Tibial artery (tissue), 4 donors: ENCODE measurements around the gene IRF2.
"Not testable (repeated sequence)": the region's sequence is repeated elsewhere in the genome, so short reads cannot be mapped to it uniquely, and the experiment has no call there.

Source experiments
- DNase-seq, 2 donors: peaks; one replicate each; pipeline ENCODE4 v3.0.0-alpha.2; 2019
- H3K27ac ChIP-seq, 2 donors: fragments of 200-600 bp; sonication (generic) in 1 of 2; 1 replicate in 1 of 2; 2 replicates in 1 of 2; pipeline ENCODE4 v1.5.1; 2018 to 2019; ENCODE audit warnings: mild to moderate bottlenecking in 1 of 2
- H3K27me3 ChIP-seq, 2 donors: fragments of 200-600 bp; sonication (generic) in 1 of 2; one replicate each; pipeline versions ENCODE4 v1.5.1 to v1.6.0; 2016 to 2019
- H3K36me3 ChIP-seq, 3 donors: fragments of 200-600 bp; sonication (generic) in 2 of 3; one replicate each; pipeline ENCODE4 v1.5.1; 2016 to 2019; ENCODE audit warnings: mild to moderate bottlenecking in 2 of 3
- H3K4me1 ChIP-seq, 4 donors: fragments of 200-600 bp; sonication (generic) in 2 of 4; 1 replicate in 3 of 4; 2 replicates in 1 of 4; pipeline ENCODE4 v1.5.1; 2016 to 2019
- H3K4me3 ChIP-seq, 2 donors: fragments of 200-600 bp; sonication (generic) in 1 of 2; 1 replicate in 1 of 2; 2 replicates in 1 of 2; pipeline ENCODE4 v1.5.1; 2018 to 2019; ENCODE audit warnings: mild to moderate bottlenecking in 2 of 2
- H3K9me3 ChIP-seq, 3 donors: fragments of 200-600 bp; sonication (generic) in 1 of 3; one replicate each; pipeline ENCODE4 v1.5.1; 2016 to 2019
- intact Hi-C: fragments of 100-400 bp; cut with DNase I; formaldehyde crosslinking; loops from one replicate; pipeline ENCODE4 v1.15.0; 2023; ENCODE audit warnings: low total_unique reads
- TF ChIP-seq, protein P1 (sequence below), 2 experiments: fragments of 200-600 bp in 1 of 2; fragments of 450-650 bp in 1 of 2; IDR thresholded peaks; one replicate each; pipeline ENCODE4 v1.5.1; 2017 to 2019; ENCODE audit warnings: antibody characterized with exemption in 2 of 2, mild to moderate bottlenecking in 1 of 2, moderate library complexity in 1 of 2

Gene IRF2

DNA sequence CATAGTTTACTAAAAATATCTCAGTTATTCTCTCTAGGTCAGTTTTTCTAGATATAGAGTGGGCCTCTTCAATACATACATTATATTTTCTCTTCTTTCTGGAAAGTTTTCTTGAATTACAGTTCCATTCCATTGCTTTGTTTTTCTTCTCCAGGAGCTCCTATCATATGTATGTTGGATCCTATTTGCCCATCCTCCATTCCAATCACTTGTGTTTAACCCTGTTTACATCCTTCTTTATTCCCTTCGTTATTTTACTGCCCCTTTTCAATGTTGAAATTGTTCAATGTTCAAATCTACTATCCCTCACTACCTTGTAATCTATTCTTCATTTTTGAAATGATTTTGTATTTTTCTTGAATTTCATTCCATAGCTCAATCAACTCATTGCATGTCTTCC is 97.4 kb downstream of the IRF2 start:
- Histone ChIP-seq H3K4me3 (no peak overlapping the region), H3K4me1 (no peaks in the 10 kb centered on the region), H3K27me3 (no peaks in the 10 kb centered on the region), H3K36me3 (no peaks in the 10 kb centered on the region), H3K27ac (no peak overlapping the region), H3K9me3 (no peaks in the 10 kb centered on the region)
- DNase-seq, result no peak
- TF ChIP-seq, protein P1, sequence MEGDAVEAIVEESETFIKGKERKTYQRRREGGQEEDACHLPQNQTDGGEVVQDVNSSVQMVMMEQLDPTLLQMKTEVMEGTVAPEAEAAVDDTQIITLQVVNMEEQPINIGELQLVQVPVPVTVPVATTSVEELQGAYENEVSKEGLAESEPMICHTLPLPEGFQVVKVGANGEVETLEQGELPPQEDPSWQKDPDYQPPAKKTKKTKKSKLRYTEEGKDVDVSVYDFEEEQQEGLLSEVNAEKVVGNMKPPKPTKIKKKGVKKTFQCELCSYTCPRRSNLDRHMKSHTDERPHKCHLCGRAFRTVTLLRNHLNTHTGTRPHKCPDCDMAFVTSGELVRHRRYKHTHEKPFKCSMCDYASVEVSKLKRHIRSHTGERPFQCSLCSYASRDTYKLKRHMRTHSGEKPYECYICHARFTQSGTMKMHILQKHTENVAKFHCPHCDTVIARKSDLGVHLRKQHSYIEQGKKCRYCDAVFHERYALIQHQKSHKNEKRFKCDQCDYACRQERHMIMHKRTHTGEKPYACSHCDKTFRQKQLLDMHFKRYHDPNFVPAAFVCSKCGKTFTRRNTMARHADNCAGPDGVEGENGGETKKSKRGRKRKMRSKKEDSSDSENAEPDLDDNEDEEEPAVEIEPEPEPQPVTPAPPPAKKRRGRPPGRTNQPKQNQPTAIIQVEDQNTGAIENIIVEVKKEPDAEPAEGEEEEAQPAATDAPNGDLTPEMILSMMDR (IDR thresholded peaks at IDR 0.05), result no peak
- intact Hi-C loops, result no loop called here

DNA sequence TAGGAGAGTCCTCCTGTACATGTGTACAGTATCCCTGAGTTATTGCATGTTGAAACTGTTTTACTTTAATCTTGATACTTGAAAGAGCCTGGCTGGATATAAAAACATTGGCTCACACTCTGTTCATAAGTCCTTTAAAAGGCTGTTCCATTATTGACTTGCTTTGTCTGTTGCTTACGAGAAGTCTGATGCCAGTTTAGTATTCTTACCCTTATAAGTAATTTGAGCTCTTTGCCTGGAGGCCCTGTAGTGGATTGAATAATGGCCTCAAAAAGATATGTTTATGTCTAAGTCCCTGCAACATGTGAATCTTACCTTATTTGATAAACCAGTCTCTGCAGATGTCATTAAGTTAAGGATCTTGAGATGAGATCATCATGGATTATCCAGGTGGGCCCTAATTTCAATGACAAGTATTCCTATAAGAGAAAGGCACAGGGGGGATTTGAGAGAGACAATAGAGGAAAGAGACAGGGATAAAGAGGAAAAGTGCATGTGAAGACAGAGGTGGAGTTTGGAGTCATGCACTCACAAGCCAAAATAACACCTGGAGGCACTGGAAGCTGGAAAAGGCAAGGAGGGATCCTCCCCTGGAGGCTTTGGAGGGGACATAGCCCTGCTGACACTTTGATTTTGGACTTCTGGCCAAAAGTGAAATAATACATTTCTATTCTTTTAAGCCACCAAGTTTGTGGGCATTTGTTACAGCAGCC is 98.1 kb downstream of the IRF2 start:
- Histone ChIP-seq H3K4me1 (no peaks in the 10 kb centered on the region), H3K27me3 (no peaks in the 10 kb centered on the region), H3K27ac (no peak overlapping the region), H3K36me3 (no peaks in the 10 kb centered on the region), H3K9me3 (no peaks in the 10 kb centered on the region), H3K4me3 (no peak overlapping the region)
- intact Hi-C loops, result no loop called here
- TF ChIP-seq, protein P1 (IDR thresholded peaks at IDR 0.05), result no peak
- no peak for DNase-seq

DNA sequence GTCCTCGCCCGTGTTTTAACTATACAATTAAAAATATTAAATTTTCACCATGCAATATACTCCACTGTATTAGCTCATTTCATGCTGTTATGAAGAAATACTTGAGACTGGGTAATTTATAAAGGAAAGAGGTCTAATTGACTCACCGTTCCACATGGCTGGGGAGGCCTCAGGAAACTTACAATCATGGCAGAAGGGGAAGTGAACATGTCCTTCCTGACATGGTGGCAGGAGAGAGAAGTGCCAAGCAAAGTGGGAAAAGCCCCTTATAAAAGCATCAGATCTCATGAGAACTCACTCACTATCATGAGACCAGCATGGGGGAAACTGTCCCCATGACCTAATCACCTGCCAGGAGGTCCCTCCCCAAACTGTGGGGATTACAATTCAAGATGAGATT is 98.7 kb downstream of the IRF2 start:
- DNase-seq, H3K4me1 ChIP-seq, intact Hi-C loops, H3K27ac ChIP-seq, H3K4me3 ChIP-seq, H3K27me3 ChIP-seq, H3K9me3 ChIP-seq, H3K36me3 ChIP-seq: not testable (repeated sequence)

DNA sequence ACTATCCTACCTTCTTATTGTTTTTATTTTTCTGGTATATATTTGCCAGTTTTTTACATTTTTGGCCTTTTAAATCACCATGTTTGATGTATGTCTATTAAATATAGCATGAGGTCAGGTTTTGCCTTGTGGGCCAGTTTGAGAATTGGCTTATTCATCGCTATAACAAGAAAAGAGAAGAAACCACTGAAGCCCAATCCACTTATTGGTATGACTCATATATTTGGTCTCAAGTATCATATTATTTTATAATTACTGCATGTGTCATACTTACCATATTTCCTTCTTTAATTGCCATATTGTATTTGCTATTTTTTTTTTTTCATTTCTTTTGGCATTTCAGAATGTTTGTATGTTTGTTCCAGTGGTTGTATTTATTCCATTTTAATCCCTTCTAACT is 99.3 kb downstream of the IRF2 start:
- no peak for DNase-seq
- no peaks in the 10 kb centered on the region for H3K4me1 ChIP-seq
- intact Hi-C loops, result no loop called here
- no peaks in the 10 kb centered on the region for H3K9me3 ChIP-seq
- no peaks in the 10 kb centered on the region for H3K27me3 ChIP-seq
- TF ChIP-seq, protein P1 (IDR thresholded peaks at IDR 0.05), result no peak
- H3K36me3 ChIP-seq, result no peaks in the 10 kb centered on the region
- no peak overlapping the region for H3K4me3 ChIP-seq
- no peak overlapping the region for H3K27ac ChIP-seq

DNA sequence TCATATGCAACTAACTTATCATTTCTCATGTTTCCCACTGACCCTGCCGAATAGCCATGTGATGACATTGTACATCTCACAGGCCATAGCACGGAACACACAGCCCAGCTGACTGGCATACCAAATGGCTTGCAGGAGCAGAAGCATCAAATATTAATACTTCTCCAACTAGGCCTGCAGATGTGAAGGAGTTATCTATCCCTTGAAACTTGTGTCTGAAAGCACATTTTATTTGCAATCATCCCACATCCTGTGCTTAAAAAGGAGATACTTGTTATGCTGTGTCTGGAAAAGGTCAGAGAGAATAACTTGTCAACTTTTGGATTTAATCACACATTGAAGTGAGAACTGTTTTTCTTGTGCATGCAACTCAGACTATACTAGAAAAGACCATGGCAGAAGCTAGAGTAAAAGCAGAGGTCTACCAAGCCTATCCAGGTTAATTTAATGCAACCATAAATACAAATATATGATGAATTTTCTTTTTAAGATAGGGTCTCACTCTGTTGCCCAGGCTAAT is 100.4 kb downstream of the IRF2 start:
- TF ChIP-seq, protein P1 (IDR thresholded peaks at IDR 0.05), result no peak
- no peak for DNase-seq
- intact Hi-C loops, result no loop called here
- H3K36me3 ChIP-seq, result no peaks in the 10 kb centered on the region
- H3K27me3 ChIP-seq, result no peaks in the 10 kb centered on the region
- H3K4me1 ChIP-seq, result no peaks in the 10 kb centered on the region
- no peaks in the 10 kb centered on the region for H3K9me3 ChIP-seq
- H3K4me3 ChIP-seq, result no peak overlapping the region
- H3K27ac ChIP-seq, result no peak overlapping the region

DNA sequence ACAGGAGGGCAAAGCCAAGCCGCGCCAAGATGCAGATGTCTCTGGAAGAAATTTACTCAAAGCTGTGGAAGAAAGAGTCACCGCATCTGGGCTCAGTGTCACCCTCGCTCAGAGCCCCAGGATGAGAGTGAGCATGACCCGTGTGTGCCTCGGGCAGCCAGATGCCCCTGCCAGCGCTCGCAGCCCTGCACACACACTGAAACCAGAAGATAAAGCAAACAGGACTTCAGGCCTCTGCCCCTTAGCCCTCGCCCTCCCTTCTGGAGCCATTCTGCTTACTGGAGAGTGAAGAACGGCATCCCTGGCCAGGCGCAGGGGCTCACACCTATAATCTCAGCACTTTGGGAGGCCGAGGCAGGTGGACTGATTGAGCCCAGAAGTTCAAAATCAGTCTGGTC is 103.0 kb downstream of the IRF2 start:
- TF ChIP-seq, protein P1 (IDR thresholded peaks at IDR 0.05), result no peak
- no peak overlapping the region for H3K4me3 ChIP-seq
- H3K36me3 ChIP-seq, result no peaks in the 10 kb centered on the region
- H3K27ac ChIP-seq, result no peak overlapping the region
- H3K27me3 ChIP-seq, result no peaks in the 10 kb centered on the region
- no peak for DNase-seq
- H3K9me3 ChIP-seq, result no peaks in the 10 kb centered on the region
- intact Hi-C loops, result no loop called here
- H3K4me1 ChIP-seq, result no peaks in the 10 kb centered on the region
